DMS 273 (cell line): Measurements from ENCODE around the gene NPPC.
"Not testable (repeated sequence)": the region's sequence is repeated elsewhere in the genome, so short reads cannot be mapped to it uniquely, and the experiment has no call there.

Experiments used
- DNase-seq: peaks from one replicate; lab custom pipeline; 2025; ENCODE audit not compliant: unreplicated experiment; lab: John Stamatoyannopoulos, UW

The NPPC gene

DNA sequence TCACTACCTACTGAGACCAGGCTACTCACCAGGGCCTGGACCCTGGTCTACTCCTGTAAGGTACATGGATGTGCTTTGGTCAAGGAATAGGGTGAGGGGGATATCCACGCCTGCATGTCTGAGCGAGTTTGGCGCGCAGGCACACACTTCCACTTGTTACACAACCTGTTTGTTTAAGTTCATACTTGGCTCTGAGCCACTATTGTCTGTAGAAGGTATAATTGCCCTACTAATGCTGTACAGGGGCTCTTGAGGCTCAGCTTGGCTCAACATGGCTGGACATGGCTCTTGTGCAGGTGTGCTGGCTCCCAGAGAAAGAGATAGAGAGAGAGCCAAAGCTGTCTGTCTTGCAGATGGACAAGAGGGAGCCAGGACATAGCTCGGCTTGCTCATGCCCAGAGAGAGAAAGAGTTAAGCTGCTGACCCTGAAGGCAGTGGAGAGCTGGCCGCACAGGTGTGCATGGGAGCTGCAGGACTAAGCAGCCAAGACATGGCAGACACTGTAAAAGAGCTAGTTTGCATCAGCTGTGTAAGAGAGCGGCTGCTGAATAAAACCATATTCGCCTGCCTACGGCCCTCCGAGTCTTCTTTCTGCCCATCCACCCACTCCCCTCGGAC, 35.2 kb downstream of the NPPC start:
- DNase-seq = no peak

DNA sequence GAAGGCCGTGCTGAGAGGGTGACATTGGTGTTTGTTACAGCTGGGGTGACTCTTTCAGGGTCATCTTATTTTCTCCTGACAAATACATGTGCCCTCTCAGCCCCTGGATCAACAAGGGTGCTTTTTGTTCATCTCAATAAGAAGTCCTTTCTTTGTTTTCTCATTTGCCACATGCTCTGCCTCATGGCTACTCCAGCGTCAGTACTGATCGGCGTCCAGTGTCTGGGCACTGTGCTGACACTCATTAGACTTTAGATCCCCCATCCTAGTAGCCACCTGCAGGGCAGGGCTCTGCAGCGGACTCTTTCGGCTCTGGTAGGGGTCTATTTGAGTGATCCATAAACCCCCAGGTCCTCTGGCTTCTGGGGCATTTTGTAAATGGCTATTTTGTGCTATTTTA, 38.4 kb downstream of the NPPC start:
- DNase-seq = no peak

DNA sequence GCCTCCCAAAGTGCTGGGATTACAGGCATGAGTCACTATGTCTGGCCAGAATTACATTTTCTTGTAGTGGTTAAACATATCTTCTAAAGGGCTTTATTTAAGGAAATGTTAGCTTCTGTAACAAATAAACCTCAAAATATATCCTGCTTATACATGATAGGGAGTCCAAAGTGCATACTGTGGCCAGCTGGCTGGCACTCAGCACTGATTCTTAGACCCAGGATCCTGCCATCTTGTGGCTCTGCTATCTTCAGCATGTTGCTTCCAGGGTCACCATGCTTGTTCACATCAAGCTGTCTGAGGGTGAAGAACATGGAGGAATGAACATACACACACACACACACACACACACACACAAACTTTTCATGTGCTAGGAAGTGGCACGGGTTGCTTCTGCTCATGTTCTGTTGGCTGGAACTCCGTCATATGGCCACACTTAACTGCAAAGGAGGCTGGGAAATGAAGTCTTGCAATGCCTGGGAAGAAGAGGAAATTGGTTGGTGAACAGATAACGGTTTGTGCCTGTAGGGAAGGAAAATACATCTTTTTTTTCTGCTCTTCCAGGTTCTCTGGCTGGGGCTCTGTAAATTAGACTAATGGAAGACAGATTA, 40.0 kb downstream of the NPPC start:
- no peak for DNase-seq

DNA sequence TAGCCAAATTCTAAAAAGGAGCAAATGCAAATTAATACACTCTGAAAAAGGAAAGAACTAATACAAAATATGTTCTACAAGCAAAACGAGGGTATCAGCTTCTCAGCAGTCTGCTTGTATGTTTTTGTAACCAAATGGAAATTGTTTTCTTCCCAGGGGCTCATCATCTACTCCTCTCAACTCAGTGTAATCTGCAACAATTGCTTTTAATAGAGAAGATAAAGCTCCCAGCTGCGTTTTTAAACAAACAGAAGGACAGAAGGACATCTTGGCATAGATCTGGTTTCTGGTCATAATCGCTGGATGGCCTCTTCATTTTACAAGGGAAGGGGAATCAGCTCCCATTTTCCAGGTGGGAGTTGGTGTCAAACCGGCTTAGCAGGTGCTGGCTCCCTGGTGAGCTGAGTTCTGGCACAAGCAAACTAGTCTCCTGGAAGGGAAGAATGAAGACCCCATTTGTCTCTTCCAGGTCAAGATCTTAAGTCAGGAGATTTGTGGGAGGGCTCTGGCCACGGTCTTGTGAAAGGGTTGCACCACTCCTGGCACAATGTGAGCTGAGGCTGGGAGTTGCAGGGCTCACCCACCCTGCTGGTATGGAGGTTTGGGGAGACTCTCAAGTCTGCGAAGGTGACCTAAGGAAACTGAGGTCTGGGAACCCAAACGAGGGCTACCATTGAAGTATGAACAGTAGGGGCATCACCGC, 41.6 kb downstream of the NPPC start:
- DNase-seq = no peak

- no peak for DNase-seq
These were observed 42.7 kb downstream of the NPPC start for GRCh38 chr2:231883468-231883881.

GRCh38 chr2:231882646-231883045, 43.5 kb downstream of the NPPC start:
- no peak for DNase-seq

DNA sequence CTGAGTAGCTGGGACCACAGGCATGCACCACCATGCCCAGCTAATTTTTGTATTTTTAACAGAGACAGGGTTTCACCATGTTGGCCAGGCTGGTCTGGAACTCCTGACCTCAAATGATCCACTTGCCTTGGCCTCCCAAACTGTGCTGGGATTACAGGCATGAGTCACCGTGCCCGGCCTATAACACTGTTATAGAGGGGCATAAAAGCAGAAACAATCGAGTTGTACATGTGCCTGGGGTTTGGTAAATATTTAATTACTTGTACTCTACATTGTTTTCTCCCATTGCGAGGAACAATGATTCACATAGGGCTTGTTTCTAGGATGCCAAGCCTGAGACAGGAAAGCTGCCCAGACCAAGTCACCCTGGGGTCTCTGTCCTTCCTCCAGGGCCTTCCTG, 45.8 kb downstream of the NPPC start:
- DNase-seq = not testable (repeated sequence)

DNA sequence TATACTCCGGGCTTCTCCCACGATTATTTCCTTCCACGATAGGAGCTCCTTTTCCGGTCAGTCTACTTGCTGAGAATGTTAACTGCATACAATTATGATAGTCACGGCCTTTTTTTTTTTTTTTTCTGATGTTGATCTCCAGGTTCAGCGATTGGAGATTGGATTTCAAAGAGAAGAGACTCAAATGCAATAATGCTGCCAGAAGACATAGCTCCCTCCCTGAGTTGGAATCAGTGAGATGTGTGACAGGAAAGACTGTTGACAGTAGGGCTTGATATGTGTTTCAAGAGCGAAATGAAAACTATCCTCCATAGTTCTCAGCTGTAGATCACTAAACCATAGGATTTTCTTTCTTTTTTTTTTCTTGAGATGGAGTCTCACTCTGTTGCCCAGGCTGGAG, 47.0 kb downstream of the NPPC start:
- DNase-seq = no peak

DNA sequence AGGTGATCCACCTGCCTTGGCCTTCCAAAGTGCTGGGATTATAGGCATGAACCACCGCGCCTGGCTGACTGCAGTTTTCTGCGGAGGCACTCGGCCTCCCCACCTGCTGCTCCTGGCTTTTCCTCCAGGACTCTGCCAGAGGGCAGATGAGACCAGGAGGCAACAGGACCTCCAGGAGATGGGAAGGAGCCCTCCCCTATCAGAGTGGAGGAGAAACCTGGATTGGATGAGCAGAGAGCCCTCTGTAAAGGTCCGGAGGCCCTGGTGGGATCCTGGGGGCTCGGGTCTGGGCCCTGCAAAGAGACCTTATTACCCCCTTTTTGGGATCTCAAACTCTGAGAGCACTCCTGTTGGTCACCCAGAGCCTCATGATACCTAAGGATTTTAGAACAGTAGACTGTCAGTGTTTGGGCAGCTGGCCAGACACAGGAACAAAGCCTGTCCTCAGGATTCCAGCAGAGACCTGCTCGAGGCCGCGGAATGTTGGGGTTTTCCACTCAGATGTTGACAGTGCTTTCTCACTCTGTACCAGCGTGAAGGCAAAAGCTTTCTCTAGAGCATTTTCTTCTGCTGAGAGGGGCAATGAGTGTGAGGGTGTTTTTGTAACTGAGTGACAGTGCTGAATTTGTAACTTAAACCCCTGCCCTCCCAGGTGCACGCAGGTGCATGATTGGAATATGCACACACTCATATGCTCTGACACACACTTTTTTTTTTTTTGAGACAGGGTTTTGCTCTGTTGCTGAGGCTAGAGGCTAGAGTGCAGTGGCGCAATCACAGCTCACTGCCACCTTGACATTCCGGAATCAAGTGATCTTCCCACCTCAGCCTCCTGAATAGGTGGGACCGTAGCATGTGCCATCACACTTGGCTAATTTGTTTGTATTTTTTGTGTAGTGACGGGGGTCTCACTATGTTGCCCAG, 48.4 kb downstream of the NPPC start:
- no peak for DNase-seq

DNA sequence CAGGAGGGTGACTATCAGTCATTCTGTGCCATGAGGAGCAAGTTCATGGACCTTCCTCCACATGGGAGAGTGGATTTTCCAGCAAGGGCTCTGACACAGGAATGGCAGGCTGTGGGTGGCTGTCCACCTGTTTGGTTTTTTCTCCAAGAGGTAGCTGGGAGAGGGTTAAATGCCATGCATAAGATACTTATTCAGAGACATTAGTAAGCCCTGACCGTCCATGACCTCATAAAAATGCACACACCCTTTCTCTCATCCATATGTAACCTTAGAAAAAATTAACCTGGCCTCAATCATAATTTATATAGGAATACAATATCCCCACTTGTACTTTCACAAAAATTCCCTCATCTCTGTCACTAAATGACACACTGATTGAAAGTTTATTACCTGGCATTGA, 51.3 kb downstream of the NPPC start:
- DNase-seq = no peak
